ENCODE data around the gene VCAN.

DNA sequence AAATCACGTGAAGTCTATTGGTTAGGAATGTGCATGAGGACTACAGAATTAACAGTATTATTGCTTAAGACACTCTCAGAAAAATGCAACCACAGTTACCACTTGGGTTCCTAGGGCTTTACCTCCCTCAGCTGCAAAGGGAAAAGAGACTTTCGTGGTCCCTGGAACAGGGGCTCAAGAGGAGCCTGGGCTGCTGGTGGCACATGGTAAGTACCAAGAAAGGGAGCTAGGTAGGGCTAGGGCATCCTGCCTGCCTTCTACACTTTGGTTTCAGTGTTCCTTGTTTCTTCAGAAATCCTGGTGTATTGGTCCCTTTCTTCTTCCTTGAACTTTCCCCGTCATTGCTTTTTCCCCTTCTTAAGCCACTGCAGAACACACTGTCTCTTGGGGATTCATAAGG is 7.3 kb upstream of the VCAN start:
- TF ChIP-seq, protein P1, sequence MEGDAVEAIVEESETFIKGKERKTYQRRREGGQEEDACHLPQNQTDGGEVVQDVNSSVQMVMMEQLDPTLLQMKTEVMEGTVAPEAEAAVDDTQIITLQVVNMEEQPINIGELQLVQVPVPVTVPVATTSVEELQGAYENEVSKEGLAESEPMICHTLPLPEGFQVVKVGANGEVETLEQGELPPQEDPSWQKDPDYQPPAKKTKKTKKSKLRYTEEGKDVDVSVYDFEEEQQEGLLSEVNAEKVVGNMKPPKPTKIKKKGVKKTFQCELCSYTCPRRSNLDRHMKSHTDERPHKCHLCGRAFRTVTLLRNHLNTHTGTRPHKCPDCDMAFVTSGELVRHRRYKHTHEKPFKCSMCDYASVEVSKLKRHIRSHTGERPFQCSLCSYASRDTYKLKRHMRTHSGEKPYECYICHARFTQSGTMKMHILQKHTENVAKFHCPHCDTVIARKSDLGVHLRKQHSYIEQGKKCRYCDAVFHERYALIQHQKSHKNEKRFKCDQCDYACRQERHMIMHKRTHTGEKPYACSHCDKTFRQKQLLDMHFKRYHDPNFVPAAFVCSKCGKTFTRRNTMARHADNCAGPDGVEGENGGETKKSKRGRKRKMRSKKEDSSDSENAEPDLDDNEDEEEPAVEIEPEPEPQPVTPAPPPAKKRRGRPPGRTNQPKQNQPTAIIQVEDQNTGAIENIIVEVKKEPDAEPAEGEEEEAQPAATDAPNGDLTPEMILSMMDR (IDR thresholded peaks at IDR 0.05), result no peak
- no peak for TF ChIP-seq EZH2 (IDR thresholded peaks at IDR 0.05; ENCODE audit: borderline replicate concordance, insufficient read depth, low read depth, low read length, poor library complexity, severe bottlenecking)

Measured in B cell (primary cell).